Measurements from ENCODE around the gene ANKRD12.
A peak's percentile ranks its signal among the peaks of the same experiment; 100 is the strongest.

Gene ANKRD12

GRCh38 chr18:9100796-9101195 is 35.8 kb upstream of the ANKRD12 start:
- Histone ChIP-seq H3K9me3 (ENCODE audit: low read length) (no peaks in the 10 kb centered on the region), H3K27me3 (ENCODE audit: insufficient read depth, low read length) (no peaks in the 10 kb centered on the region), H2AFZ (ENCODE audit: low read depth, low read length) (no peak overlapping the region), H3K4me3 (ENCODE audit: low read length) (no peak overlapping the region), H3K36me3 (ENCODE audit: insufficient read depth, low read length) (peaks cover 6% of the 10 kb centered on the region), H3K4me1 (ENCODE audit: insufficient read depth, low read length) (peaks cover 33% of the 10 kb centered on the region)

- Histone ChIP-seq H2AFZ (ENCODE audit: low read depth, low read length) (peak overlapping the region; percentile 92), H3K36me3 (ENCODE audit: insufficient read depth, low read length) (peaks cover 12% of the 10 kb centered on the region), H3K4me3 (ENCODE audit: low read length) (peak overlapping the region; percentile 78), H3K9me3 (ENCODE audit: low read length) (no peaks in the 10 kb centered on the region), H3K27me3 (ENCODE audit: insufficient read depth, low read length) (no peaks in the 10 kb centered on the region), H3K4me1 (ENCODE audit: insufficient read depth, low read length) (peaks cover 38% of the 10 kb centered on the region)
Observed at GRCh38 chr18:9101730-9102507, 34.7 kb upstream of the ANKRD12 start.

- H3K36me3 ChIP-seq (ENCODE audit: insufficient read depth, low read length): peaks cover 12% of the 10 kb centered on the region
- H3K27me3 ChIP-seq (ENCODE audit: insufficient read depth, low read length): no peaks in the 10 kb centered on the region
- no peaks in the 10 kb centered on the region for H3K9me3 ChIP-seq (ENCODE audit: low read length)
- H3K4me1 ChIP-seq (ENCODE audit: insufficient read depth, low read length): peaks cover 41% of the 10 kb centered on the region
- H2AFZ ChIP-seq (ENCODE audit: low read depth, low read length): peak within 1 kb of the TSS; percentile 92
- peak within 1 kb of the TSS; percentile 78 for H3K4me3 ChIP-seq (ENCODE audit: low read length)
Observed at GRCh38 chr18:9102508-9103375, 33.8 kb upstream of the ANKRD12 start, which contains the start of gene NDUFV2. Gene NDUFV2 (plus strand): TSS chr18:9102699. CDS start chr18:9102744, 45 bp downstream.

- H3K4me1 ChIP-seq (ENCODE audit: insufficient read depth, low read length): peaks cover 41% of the 10 kb centered on the region
- peaks cover 12% of the 10 kb centered on the region for H3K36me3 ChIP-seq (ENCODE audit: insufficient read depth, low read length)
- no peaks in the 10 kb centered on the region for H3K27me3 ChIP-seq (ENCODE audit: insufficient read depth, low read length)
- no peaks in the 10 kb centered on the region for H3K9me3 ChIP-seq (ENCODE audit: low read length)
- H2AFZ ChIP-seq (ENCODE audit: low read depth, low read length): peak overlapping the region; percentile 92
- peak overlapping the region; percentile 78 for H3K4me3 ChIP-seq (ENCODE audit: low read length)
Observed at GRCh38 chr18:9103376-9103873, 33.2 kb upstream of the ANKRD12 start.

- Histone ChIP-seq H3K9me3 (ENCODE audit: low read length) (no peaks in the 10 kb centered on the region), H3K4me1 (ENCODE audit: insufficient read depth, low read length) (peaks cover 47% of the 10 kb centered on the region), H2AFZ (ENCODE audit: low read depth, low read length) (no peak overlapping the region), H3K4me3 (ENCODE audit: low read length) (peak overlapping the region; percentile 78), H3K27me3 (ENCODE audit: insufficient read depth, low read length) (no peaks in the 10 kb centered on the region), H3K36me3 (ENCODE audit: insufficient read depth, low read length) (peaks cover 12% of the 10 kb centered on the region)
Observed at GRCh38 chr18:9104244-9104901, 32.2 kb upstream of the ANKRD12 start.

GRCh38 chr18:9105420-9105819 is 31.2 kb upstream of the ANKRD12 start:
- Histone ChIP-seq H3K9me3 (ENCODE audit: low read length) (no peaks in the 10 kb centered on the region), H3K27me3 (ENCODE audit: insufficient read depth, low read length) (no peaks in the 10 kb centered on the region), H3K4me1 (ENCODE audit: insufficient read depth, low read length) (peaks cover 42% of the 10 kb centered on the region), H3K4me3 (ENCODE audit: low read length) (peak overlapping the region; percentile 78), H2AFZ (ENCODE audit: low read depth, low read length) (no peak overlapping the region), H3K36me3 (ENCODE audit: insufficient read depth, low read length) (peaks cover 15% of the 10 kb centered on the region)

- Histone ChIP-seq H3K27me3 (ENCODE audit: insufficient read depth, low read length) (no peaks in the 10 kb centered on the region), H3K4me1 (ENCODE audit: insufficient read depth, low read length) (peaks cover 42% of the 10 kb centered on the region), H3K9me3 (ENCODE audit: low read length) (no peaks in the 10 kb centered on the region)
Observed at GRCh38 chr18:9106094-9106493, 30.5 kb upstream of the ANKRD12 start.

GRCh38 chr18:9106800-9107584 is 29.6 kb upstream of the ANKRD12 start:
- no peaks in the 10 kb centered on the region for H3K9me3 ChIP-seq (ENCODE audit: low read length)
- no peaks in the 10 kb centered on the region for H3K27me3 ChIP-seq (ENCODE audit: insufficient read depth, low read length)
- H3K36me3 ChIP-seq (ENCODE audit: insufficient read depth, low read length): peaks cover 20% of the 10 kb centered on the region
- H3K4me1 ChIP-seq (ENCODE audit: insufficient read depth, low read length): peaks cover 42% of the 10 kb centered on the region
- no peak overlapping the region for H3K4me3 ChIP-seq (ENCODE audit: low read length)
- no peak overlapping the region for H2AFZ ChIP-seq (ENCODE audit: low read depth, low read length)

More at GRCh38 chr18:9106094-9106493, 30.5 kb upstream of the ANKRD12 start:
- H3K4me3 ChIP-seq (ENCODE audit: low read length): no peak overlapping the region
- H2AFZ ChIP-seq (ENCODE audit: low read depth, low read length): no peak overlapping the region
- peaks cover 17% of the 10 kb centered on the region for H3K36me3 ChIP-seq (ENCODE audit: insufficient read depth, low read length)

GRCh38 chr18:9108911-9109310 is 27.7 kb upstream of the ANKRD12 start:
- Histone ChIP-seq H3K4me3 (ENCODE audit: low read length) (no peak overlapping the region), H3K27me3 (ENCODE audit: insufficient read depth, low read length) (no peaks in the 10 kb centered on the region), H3K4me1 (ENCODE audit: insufficient read depth, low read length) (peaks cover 37% of the 10 kb centered on the region)

GRCh38 chr18:9109523-9109922 is 27.1 kb upstream of the ANKRD12 start:
- Histone ChIP-seq H3K36me3 (ENCODE audit: insufficient read depth, low read length) (peaks cover 20% of the 10 kb centered on the region), H3K4me3 (ENCODE audit: low read length) (no peak overlapping the region), H3K4me1 (ENCODE audit: insufficient read depth, low read length) (peaks cover 31% of the 10 kb centered on the region), H3K27me3 (ENCODE audit: insufficient read depth, low read length) (no peaks in the 10 kb centered on the region), H2AFZ (ENCODE audit: low read depth, low read length) (no peak overlapping the region), H3K9me3 (ENCODE audit: low read length) (no peaks in the 10 kb centered on the region)

More at GRCh38 chr18:9108911-9109310, 27.7 kb upstream of the ANKRD12 start:
- peaks cover 20% of the 10 kb centered on the region for H3K36me3 ChIP-seq (ENCODE audit: insufficient read depth, low read length)
- no peak overlapping the region for H2AFZ ChIP-seq (ENCODE audit: low read depth, low read length)
- no peaks in the 10 kb centered on the region for H3K9me3 ChIP-seq (ENCODE audit: low read length)

GRCh38 chr18:9113468-9114149 is 23.0 kb upstream of the ANKRD12 start:
- Histone ChIP-seq H2AFZ (ENCODE audit: low read depth, low read length) (no peak overlapping the region), H3K4me1 (ENCODE audit: insufficient read depth, low read length) (peaks cover 8% of the 10 kb centered on the region), H3K4me3 (ENCODE audit: low read length) (no peak overlapping the region), H3K27me3 (ENCODE audit: insufficient read depth, low read length) (no peaks in the 10 kb centered on the region), H3K9me3 (ENCODE audit: low read length) (no peaks in the 10 kb centered on the region), H3K36me3 (ENCODE audit: insufficient read depth, low read length) (peaks cover 23% of the 10 kb centered on the region)

- no peaks in the 10 kb centered on the region for H3K27me3 ChIP-seq (ENCODE audit: insufficient read depth, low read length)
- no peak overlapping the region for H2AFZ ChIP-seq (ENCODE audit: low read depth, low read length)
- H3K9me3 ChIP-seq (ENCODE audit: low read length): no peaks in the 10 kb centered on the region
- H3K4me3 ChIP-seq (ENCODE audit: low read length): no peak overlapping the region
- H3K4me1 ChIP-seq (ENCODE audit: insufficient read depth, low read length): no peaks in the 10 kb centered on the region
- peaks cover 40% of the 10 kb centered on the region for H3K36me3 ChIP-seq (ENCODE audit: insufficient read depth, low read length)
Observed at GRCh38 chr18:9115984-9116383, 20.6 kb upstream of the ANKRD12 start.

Measured in neuron (in vitro differentiated cells).